Measurements from ENCODE around the gene LRP6. TPM values are rescaled to one million over a fixed set of nuclear protein-coding genes. Genes with fewer than 3 reads are reported as not detected.
"Not testable (repeated sequence)": the region's sequence is repeated elsewhere in the genome, so short reads cannot be mapped to it uniquely, and the experiment has no call there.

The LRP6 gene
- total RNA-seq, 1 experiment from 2014 or later: 32.2 TPM

GRCh38 chr12:12180575-12180974 is 86.3 kb downstream of the LRP6 start:
- no peak for DNase-seq (ENCODE audit: low spot score)

GRCh38 chr12:12180136-12180535 is 86.7 kb downstream of the LRP6 start:
- no peak for DNase-seq (ENCODE audit: low spot score)

GRCh38 chr12:12178559-12178958 is 88.3 kb downstream of the LRP6 start:
- DNase-seq (ENCODE audit: low spot score): no peak

GRCh38 chr12:12176402-12176801 is 90.4 kb downstream of the LRP6 start:
- DNase-seq (ENCODE audit: low spot score): no peak

GRCh38 chr12:12171991-12172511 is 94.8 kb downstream of the LRP6 start:
- peak; percentile 29 for DNase-seq (ENCODE audit: low spot score)

- DNase-seq (ENCODE audit: low spot score): no peak
These were observed 99.0 kb downstream of the LRP6 start for GRCh38 chr12:12167847-12168246.

- DNase-seq (ENCODE audit: low spot score): no peak
These were observed 100.1 kb downstream of the LRP6 start for GRCh38 chr12:12166751-12167150.

GRCh38 chr12:12159988-12160387 is 106.9 kb downstream of the LRP6 start:
- no peak for DNase-seq (ENCODE audit: low spot score)

- DNase-seq (ENCODE audit: low spot score): no peak
These were observed 108.0 kb downstream of the LRP6 start for GRCh38 chr12:12158858-12159257.

GRCh38 chr12:12157424-12157823 is 109.4 kb downstream of the LRP6 start:
- DNase-seq (ENCODE audit: low spot score): no peak

GRCh38 chr12:12156828-12157227 is 110.0 kb downstream of the LRP6 start:
- no peak for DNase-seq (ENCODE audit: low spot score)

- no peak for DNase-seq (ENCODE audit: low spot score)
These were observed 110.7 kb downstream of the LRP6 start for GRCh38 chr12:12156116-12156515.

GRCh38 chr12:12153596-12153995 is 113.2 kb downstream of the LRP6 start:
- DNase-seq (ENCODE audit: low spot score): no peak

- DNase-seq (ENCODE audit: low spot score): no peak
These were observed 119.7 kb downstream of the LRP6 start for GRCh38 chr12:12147111-12147510.

- not testable (repeated sequence) for DNase-seq (ENCODE audit: low spot score)
These were observed 122.3 kb downstream of the LRP6 start for GRCh38 chr12:12144531-12144930.

GRCh38 chr12:12141000-12141399 is 125.8 kb downstream of the LRP6 start:
- DNase-seq (ENCODE audit: low spot score): no peak

GRCh38 chr12:12138203-12139154 is 128.4 kb downstream of the LRP6 start:
- DNase-seq (ENCODE audit: low spot score): no peak

GRCh38 chr12:12133785-12134184 is 133.1 kb downstream of the LRP6 start:
- DNase-seq (ENCODE audit: low spot score): no peak

- DNase-seq (ENCODE audit: low spot score): no peak
These were observed 133.6 kb downstream of the LRP6 start for GRCh38 chr12:12133259-12133658.

GRCh38 chr12:12128670-12129069 is 138.2 kb downstream of the LRP6 start:
- no peak for DNase-seq (ENCODE audit: low spot score)

- DNase-seq (ENCODE audit: low spot score): no peak
These were observed 139.5 kb downstream of the LRP6 start for GRCh38 chr12:12127304-12127703.

- no peak for DNase-seq (ENCODE audit: low spot score)
These were observed 140.3 kb downstream of the LRP6 start for GRCh38 chr12:12126551-12126950.

GRCh38 chr12:12123036-12123604 is 143.7 kb downstream of the LRP6 start:
- DNase-seq (ENCODE audit: low spot score): no peak
